Ascending aorta (tissue), 2 donors: ENCODE results near the gene C4B. TPM values are rescaled to one million over a fixed set of nuclear protein-coding genes. Genes with fewer than 3 reads are reported as not detected.
"Not testable (repeated sequence)": the region's sequence is repeated elsewhere in the genome, so short reads cannot be mapped to it uniquely, and the experiment has no call there.

ENCODE experiments used
- DNase-seq, 2 donors: peaks; one replicate each; pipeline ENCODE4 v3.0.0-alpha.2; 2019; ENCODE audit warnings: low spot score in 2 of 2
- H3K27ac ChIP-seq, 2 donors: fragments of 200-600 bp; sonication (generic); one replicate each; pipeline ENCODE4 v1.5.1; 2016 to 2017; ENCODE audit warnings: mild to moderate bottlenecking in 1 of 2
- H3K27me3 ChIP-seq: fragments of 200-600 bp; sonication (generic); one replicate; pipeline ENCODE4 v1.5.1; 2017
- H3K36me3 ChIP-seq, 2 donors: fragments of 200-600 bp; sonication (generic); one replicate each; pipeline ENCODE4 v1.5.1; 2016
- H3K4me1 ChIP-seq, 2 donors: fragments of 200-600 bp; sonication (generic); one replicate each; pipeline ENCODE4 v1.5.1; 2016 to 2017; ENCODE audit warnings: mild to moderate bottlenecking in 1 of 2
- H3K4me3 ChIP-seq, 2 donors: fragments of 200-600 bp; sonication (generic); one replicate each; pipeline ENCODE4 v1.5.1; 2016 to 2017; ENCODE audit warnings: mild to moderate bottlenecking in 1 of 2
- H3K9me3 ChIP-seq, 2 donors: fragments of 200-600 bp; sonication (generic); one replicate each; pipeline ENCODE4 v1.5.1; 2016
- intact Hi-C: fragments of 100-400 bp; cut with DNase I; formaldehyde crosslinking; loops from one replicate; pipeline ENCODE4 v1.15.1; 2023
- total RNA-seq: library from RNA; depleted of rRNA; stranded (reverse); fragments of >200 nt; gene quantifications from one replicate; pipeline ENCODE4 v1.1.0, GENCODE V29; 2016

Gene C4B
- total RNA-seq, 1 donor from 2014 or later: 133 TPM

GRCh38 chr6:32005991-32006529, 8.5 kb upstream of the C4B start:
- H3K27me3 ChIP-seq, H3K4me3 ChIP-seq, H3K9me3 ChIP-seq, H3K4me1 ChIP-seq, H3K36me3 ChIP-seq, H3K27ac ChIP-seq, intact Hi-C loops: not testable (repeated sequence)
- DNase-seq: peak in 1 of 2 donors; percentile 15

GRCh38 chr6:32007086-32007485, 7.5 kb upstream of the C4B start:
- H3K4me1 ChIP-seq, H3K9me3 ChIP-seq, H3K27ac ChIP-seq, intact Hi-C loops, H3K36me3 ChIP-seq, H3K4me3 ChIP-seq, H3K27me3 ChIP-seq: not testable (repeated sequence)
- peak in 1 of 2 donors; percentile 55 for DNase-seq

GRCh38 chr6:32008037-32008436, 6.6 kb upstream of the C4B start:
- H3K27me3 ChIP-seq, H3K36me3 ChIP-seq, intact Hi-C loops, H3K27ac ChIP-seq, H3K4me1 ChIP-seq, H3K9me3 ChIP-seq, H3K4me3 ChIP-seq, DNase-seq: not testable (repeated sequence)

- DNase-seq, intact Hi-C loops, H3K9me3 ChIP-seq, H3K36me3 ChIP-seq, H3K27ac ChIP-seq, H3K27me3 ChIP-seq, H3K4me1 ChIP-seq, H3K4me3 ChIP-seq: not testable (repeated sequence)
Measured at GRCh38 chr6:32008616-32009015, 6.0 kb upstream of the C4B start.

- H3K9me3 ChIP-seq, intact Hi-C loops, H3K27ac ChIP-seq, H3K27me3 ChIP-seq, H3K4me3 ChIP-seq, DNase-seq, H3K36me3 ChIP-seq, H3K4me1 ChIP-seq: not testable (repeated sequence)
Measured at GRCh38 chr6:32009537-32009936, 5.1 kb upstream of the C4B start.

- peak in 1 of 2 donors; percentile 34 for DNase-seq
- H3K4me3 ChIP-seq, H3K27ac ChIP-seq, H3K27me3 ChIP-seq, intact Hi-C loops, H3K4me1 ChIP-seq, H3K9me3 ChIP-seq, H3K36me3 ChIP-seq: not testable (repeated sequence)
Measured at GRCh38 chr6:32010856-32011530, 3.6 kb upstream of the C4B start.

GRCh38 chr6:32012941-32013617, 1.5 kb upstream of the C4B start:
- intact Hi-C loops, H3K9me3 ChIP-seq, H3K27me3 ChIP-seq, H3K27ac ChIP-seq, H3K4me3 ChIP-seq, H3K36me3 ChIP-seq, H3K4me1 ChIP-seq: not testable (repeated sequence)
- DNase-seq: peak in 1 of 2 donors; percentile 57

GRCh38 chr6:32013738-32014137, 857 bp upstream of the C4B start:
- H3K4me3 ChIP-seq, H3K27ac ChIP-seq, H3K9me3 ChIP-seq, H3K4me1 ChIP-seq, H3K27me3 ChIP-seq, intact Hi-C loops, H3K36me3 ChIP-seq, DNase-seq: not testable (repeated sequence)

- H3K4me1 ChIP-seq, H3K4me3 ChIP-seq, H3K27ac ChIP-seq, H3K9me3 ChIP-seq, H3K36me3 ChIP-seq, DNase-seq, H3K27me3 ChIP-seq, intact Hi-C loops: not testable (repeated sequence)
Measured at GRCh38 chr6:32022100-32022499, 7.5 kb downstream of the C4B start.

GRCh38 chr6:32028631-32029030, 14.0 kb downstream of the C4B start:
- intact Hi-C loops, H3K36me3 ChIP-seq, H3K4me3 ChIP-seq, H3K27ac ChIP-seq, H3K27me3 ChIP-seq, H3K4me1 ChIP-seq, H3K9me3 ChIP-seq: not testable (repeated sequence)
- DNase-seq: peak in 1 of 2 donors; percentile 13

GRCh38 chr6:32029553-32029952, 15.0 kb downstream of the C4B start:
- H3K4me3 ChIP-seq, H3K4me1 ChIP-seq, intact Hi-C loops, H3K27ac ChIP-seq, H3K9me3 ChIP-seq, H3K36me3 ChIP-seq, H3K27me3 ChIP-seq: not testable (repeated sequence)
- peak in 1 of 2 donors; percentile 27 for DNase-seq

- H3K27me3 ChIP-seq, H3K36me3 ChIP-seq, H3K27ac ChIP-seq, H3K4me1 ChIP-seq, H3K4me3 ChIP-seq, intact Hi-C loops, H3K9me3 ChIP-seq, DNase-seq: not testable (repeated sequence)
Measured at GRCh38 chr6:32035283-32036013, 20.9 kb downstream of the C4B start.

GRCh38 chr6:32037136-32037535, 22.5 kb downstream of the C4B start:
- H3K36me3 ChIP-seq, H3K9me3 ChIP-seq, H3K27me3 ChIP-seq, DNase-seq, H3K4me3 ChIP-seq, H3K4me1 ChIP-seq, intact Hi-C loops, H3K27ac ChIP-seq: not testable (repeated sequence)
